ENCODE data around the gene SCAMP2. TPM values are rescaled to one million over a fixed set of nuclear protein-coding genes. Genes with fewer than 3 reads are reported as not detected.

The SCAMP2 gene
- total RNA-seq, 1 donor from 2014 or later, result 35.6 TPM

GRCh38 chr15:74857082-74857655 lies 16.0 kb downstream of the SCAMP2 start:
- no peak for TF ChIP-seq CTCF (IDR thresholded peaks at IDR 0.05; ENCODE audit: partially characterized antibody, unreplicated experiment)
- Mint-ChIP-seq H3K9me3 (ENCODE audit: unreplicated experiment) (no peaks in the 10 kb centered on the region), H3K27me3 (ENCODE audit: unreplicated experiment) (peaks cover 4% of the 10 kb centered on the region), H3K4me3 (ENCODE audit: unreplicated experiment) (no peak overlapping the region), H3K27ac (ENCODE audit: unreplicated experiment) (no peak overlapping the region), H3K4me1 (ENCODE audit: low read depth, unreplicated experiment) (peaks cover 3% of the 10 kb centered on the region), H3K36me3 (ENCODE audit: unreplicated experiment) (no peaks in the 10 kb centered on the region)
- DNase-seq, result no peak

GRCh38 chr15:74856537-74856936 lies 16.6 kb downstream of the SCAMP2 start:
- Mint-ChIP-seq H3K4me3 (ENCODE audit: unreplicated experiment) (no peak overlapping the region), H3K27me3 (ENCODE audit: unreplicated experiment) (peaks cover 4% of the 10 kb centered on the region), H3K9me3 (ENCODE audit: unreplicated experiment) (no peaks in the 10 kb centered on the region), H3K36me3 (ENCODE audit: unreplicated experiment) (no peaks in the 10 kb centered on the region), H3K27ac (ENCODE audit: unreplicated experiment) (no peak overlapping the region), H3K4me1 (ENCODE audit: low read depth, unreplicated experiment) (peaks cover 3% of the 10 kb centered on the region)
- no peak for DNase-seq
- TF ChIP-seq CTCF (IDR thresholded peaks at IDR 0.05; ENCODE audit: partially characterized antibody, unreplicated experiment), result no peak

- H3K4me1 Mint-ChIP-seq (ENCODE audit: low read depth, unreplicated experiment), result peaks cover 3% of the 10 kb centered on the region
- DNase-seq, result no peak
- H3K36me3 Mint-ChIP-seq (ENCODE audit: unreplicated experiment), result no peaks in the 10 kb centered on the region
- TF ChIP-seq CTCF (IDR thresholded peaks at IDR 0.05; ENCODE audit: partially characterized antibody, unreplicated experiment), result no peak
- H3K27me3 Mint-ChIP-seq (ENCODE audit: unreplicated experiment), result peaks cover 4% of the 10 kb centered on the region
- H3K9me3 Mint-ChIP-seq (ENCODE audit: unreplicated experiment), result no peaks in the 10 kb centered on the region
- H3K27ac Mint-ChIP-seq (ENCODE audit: unreplicated experiment), result peak overlapping the region; percentile 46
- H3K4me3 Mint-ChIP-seq (ENCODE audit: unreplicated experiment), result no peak overlapping the region
Measured at GRCh38 chr15:74855857-74856256, 17.3 kb downstream of the SCAMP2 start.

GRCh38 chr15:74854453-74855022 lies 18.6 kb downstream of the SCAMP2 start:
- DNase-seq, result peak; percentile 40
- no peaks in the 10 kb centered on the region for H3K36me3 Mint-ChIP-seq (ENCODE audit: unreplicated experiment)
- no peak for TF ChIP-seq CTCF (IDR thresholded peaks at IDR 0.05; ENCODE audit: partially characterized antibody, unreplicated experiment)
- peaks cover 3% of the 10 kb centered on the region for H3K4me1 Mint-ChIP-seq (ENCODE audit: low read depth, unreplicated experiment)
- H3K4me3 Mint-ChIP-seq (ENCODE audit: unreplicated experiment), result no peak overlapping the region
- H3K27me3 Mint-ChIP-seq (ENCODE audit: unreplicated experiment), result peaks cover 4% of the 10 kb centered on the region
- no peaks in the 10 kb centered on the region for H3K9me3 Mint-ChIP-seq (ENCODE audit: unreplicated experiment)
- no peak overlapping the region for H3K27ac Mint-ChIP-seq (ENCODE audit: unreplicated experiment)

GRCh38 chr15:74851960-74852359 lies 21.2 kb downstream of the SCAMP2 start:
- DNase-seq, result no peak
- peaks cover 1% of the 10 kb centered on the region for H3K9me3 Mint-ChIP-seq (ENCODE audit: unreplicated experiment)
- TF ChIP-seq CTCF (IDR thresholded peaks at IDR 0.05; ENCODE audit: partially characterized antibody, unreplicated experiment), result no peak
- peaks cover 3% of the 10 kb centered on the region for H3K4me1 Mint-ChIP-seq (ENCODE audit: low read depth, unreplicated experiment)
- H3K36me3 Mint-ChIP-seq (ENCODE audit: unreplicated experiment), result no peaks in the 10 kb centered on the region
- no peak overlapping the region for H3K27ac Mint-ChIP-seq (ENCODE audit: unreplicated experiment)
- peaks cover 7% of the 10 kb centered on the region for H3K27me3 Mint-ChIP-seq (ENCODE audit: unreplicated experiment)
- H3K4me3 Mint-ChIP-seq (ENCODE audit: unreplicated experiment), result no peak overlapping the region

Measured in glutamatergic neuron (in vitro differentiated cells).